ENCODE data around the gene CRELD2.

CRELD2 gene

DNA sequence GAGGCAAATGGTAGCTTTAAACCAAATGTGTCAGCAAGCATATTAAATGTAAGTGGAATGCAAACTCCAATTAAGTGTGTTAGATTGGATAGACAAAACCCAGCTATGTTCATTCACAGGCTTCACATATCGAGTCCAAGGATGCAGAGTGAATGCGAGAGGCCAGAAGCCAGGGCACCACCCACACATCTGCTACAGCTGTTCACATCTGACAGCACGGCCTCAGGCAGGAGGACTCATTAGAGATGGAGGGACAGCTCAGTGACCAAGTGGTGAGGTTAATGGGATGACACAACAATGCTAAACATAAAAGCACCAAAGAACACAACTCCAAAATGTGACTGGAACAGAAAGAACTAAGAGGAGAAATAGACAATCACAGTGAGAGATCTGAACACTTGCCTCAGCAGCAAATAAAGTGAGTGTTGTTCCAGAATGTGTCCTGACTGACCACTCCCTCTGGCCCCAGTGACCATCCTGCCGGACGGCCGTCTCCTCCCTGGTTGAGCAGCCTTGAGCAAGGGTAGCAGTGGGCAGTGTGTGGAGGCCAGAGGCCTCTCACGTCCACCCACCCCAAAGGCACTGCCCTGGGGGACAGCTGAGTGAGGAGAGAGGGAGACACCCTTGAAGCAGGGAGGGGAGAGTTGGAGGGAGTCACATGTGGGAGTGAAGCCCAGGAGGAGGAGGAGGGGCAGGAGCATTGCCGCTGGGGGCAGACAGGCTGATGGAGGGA is 23.9 kb upstream of the CRELD2 start:
- Histone ChIP-seq H3K36me3 (peaks cover 34% of the 10 kb centered on the region), H3K4me1 (no peaks in the 10 kb centered on the region), H3K9me3 (no peaks in the 10 kb centered on the region), H3K4me3 (ENCODE audit: low read depth, low read length) (no peak overlapping the region), H3K27me3 (no peaks in the 10 kb centered on the region)
- DNase-seq: no peak
- TF ChIP-seq, protein P1, sequence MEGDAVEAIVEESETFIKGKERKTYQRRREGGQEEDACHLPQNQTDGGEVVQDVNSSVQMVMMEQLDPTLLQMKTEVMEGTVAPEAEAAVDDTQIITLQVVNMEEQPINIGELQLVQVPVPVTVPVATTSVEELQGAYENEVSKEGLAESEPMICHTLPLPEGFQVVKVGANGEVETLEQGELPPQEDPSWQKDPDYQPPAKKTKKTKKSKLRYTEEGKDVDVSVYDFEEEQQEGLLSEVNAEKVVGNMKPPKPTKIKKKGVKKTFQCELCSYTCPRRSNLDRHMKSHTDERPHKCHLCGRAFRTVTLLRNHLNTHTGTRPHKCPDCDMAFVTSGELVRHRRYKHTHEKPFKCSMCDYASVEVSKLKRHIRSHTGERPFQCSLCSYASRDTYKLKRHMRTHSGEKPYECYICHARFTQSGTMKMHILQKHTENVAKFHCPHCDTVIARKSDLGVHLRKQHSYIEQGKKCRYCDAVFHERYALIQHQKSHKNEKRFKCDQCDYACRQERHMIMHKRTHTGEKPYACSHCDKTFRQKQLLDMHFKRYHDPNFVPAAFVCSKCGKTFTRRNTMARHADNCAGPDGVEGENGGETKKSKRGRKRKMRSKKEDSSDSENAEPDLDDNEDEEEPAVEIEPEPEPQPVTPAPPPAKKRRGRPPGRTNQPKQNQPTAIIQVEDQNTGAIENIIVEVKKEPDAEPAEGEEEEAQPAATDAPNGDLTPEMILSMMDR (IDR thresholded peaks at IDR 0.05; ENCODE audit: low read depth, low read length): no peak

DNA sequence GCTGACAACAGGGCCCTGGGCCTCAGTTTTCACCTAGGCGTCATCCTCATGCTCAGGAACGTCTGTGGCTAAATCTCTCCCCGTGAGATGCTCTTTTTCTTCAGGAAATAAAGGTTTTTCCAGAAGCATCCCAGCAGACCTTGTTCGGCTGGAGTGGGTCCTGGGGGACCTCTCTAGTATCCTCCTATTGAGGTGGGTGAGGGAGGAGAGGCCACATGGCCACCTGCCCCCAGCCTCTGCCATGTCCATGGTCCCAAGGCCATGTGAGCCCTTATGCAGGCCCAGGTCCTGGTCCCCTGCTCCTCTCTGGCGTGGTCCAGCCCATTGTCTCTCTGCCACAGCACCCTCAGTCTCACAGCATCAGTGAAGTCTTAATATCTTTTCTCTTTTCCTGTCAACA is 22.2 kb upstream of the CRELD2 start:
- Histone ChIP-seq H3K4me3 (ENCODE audit: low read depth, low read length) (no peak overlapping the region), H3K36me3 (peaks cover 23% of the 10 kb centered on the region), H3K9me3 (no peaks in the 10 kb centered on the region), H3K27me3 (no peaks in the 10 kb centered on the region), H3K4me1 (no peaks in the 10 kb centered on the region)
- TF ChIP-seq, protein P1 (IDR thresholded peaks at IDR 0.05; ENCODE audit: low read depth, low read length): no peak
- no peak for DNase-seq

DNA sequence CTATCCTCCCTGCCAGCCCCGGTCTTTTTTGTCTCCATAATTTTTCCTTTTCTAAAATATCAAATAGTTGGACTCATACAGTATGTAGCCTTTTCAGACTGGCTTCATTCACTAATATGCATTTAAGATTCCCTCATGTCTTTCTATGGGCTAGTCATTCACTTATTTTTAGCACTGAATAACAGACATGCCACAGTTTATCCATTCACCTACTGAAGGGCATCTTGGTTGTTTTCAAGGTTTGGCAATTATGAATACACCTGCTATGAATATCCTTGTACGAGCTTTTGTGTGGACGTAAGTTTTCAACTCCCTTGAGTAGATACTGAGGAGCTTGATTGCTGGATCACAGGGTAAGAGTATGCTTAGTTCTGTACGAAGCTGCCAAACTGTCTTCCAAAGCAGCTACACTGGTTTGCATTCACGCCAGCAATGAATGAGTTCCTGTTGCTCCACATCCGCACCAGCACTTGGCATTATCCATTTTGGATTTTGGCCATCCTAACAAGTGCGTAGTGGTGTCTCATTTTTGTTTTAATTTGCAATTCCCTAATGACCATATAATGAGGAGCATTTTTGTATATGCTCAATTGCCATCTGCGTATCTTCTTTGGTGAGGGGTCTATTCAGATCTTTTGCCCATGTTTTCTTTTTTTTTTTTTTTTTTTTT is 21.3 kb upstream of the CRELD2 start:
- Histone ChIP-seq H3K9me3 (no peaks in the 10 kb centered on the region), H3K36me3 (peaks cover 22% of the 10 kb centered on the region), H3K27me3 (no peaks in the 10 kb centered on the region), H3K4me1 (no peaks in the 10 kb centered on the region), H3K4me3 (ENCODE audit: low read depth, low read length) (no peak overlapping the region)
- no peak for DNase-seq
- TF ChIP-seq, protein P1 (IDR thresholded peaks at IDR 0.05; ENCODE audit: low read depth, low read length): no peak

DNA sequence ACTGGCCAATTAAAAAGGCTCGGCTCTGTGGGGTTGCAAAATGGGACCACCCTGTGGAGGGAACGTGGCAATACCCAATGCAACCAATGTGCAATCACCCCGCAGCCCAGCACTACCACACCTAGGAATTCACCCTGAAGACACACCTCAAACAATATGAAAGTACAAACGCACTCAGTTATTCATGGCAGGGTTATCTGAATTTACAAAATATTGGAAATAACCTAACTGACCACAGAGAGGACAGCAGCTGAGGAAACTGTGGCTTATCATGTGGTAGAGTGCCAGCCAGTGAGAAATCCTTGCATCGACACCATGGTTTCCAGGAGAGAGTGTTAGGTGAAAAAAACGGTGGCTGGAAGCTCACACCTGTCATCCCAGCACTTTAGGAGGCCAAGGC is 18.9 kb upstream of the CRELD2 start:
- H3K36me3 ChIP-seq: peaks cover 24% of the 10 kb centered on the region
- DNase-seq: no peak
- peaks cover 5% of the 10 kb centered on the region; the same call in 1 of the 2 replicates for H3K4me1 ChIP-seq
- no peak overlapping the region for H3K4me3 ChIP-seq (ENCODE audit: low read depth, low read length)
- TF ChIP-seq, protein P1 (IDR thresholded peaks at IDR 0.05; ENCODE audit: low read depth, low read length): no peak
- no peaks in the 10 kb centered on the region for H3K27me3 ChIP-seq
- H3K9me3 ChIP-seq: no peaks in the 10 kb centered on the region

DNA sequence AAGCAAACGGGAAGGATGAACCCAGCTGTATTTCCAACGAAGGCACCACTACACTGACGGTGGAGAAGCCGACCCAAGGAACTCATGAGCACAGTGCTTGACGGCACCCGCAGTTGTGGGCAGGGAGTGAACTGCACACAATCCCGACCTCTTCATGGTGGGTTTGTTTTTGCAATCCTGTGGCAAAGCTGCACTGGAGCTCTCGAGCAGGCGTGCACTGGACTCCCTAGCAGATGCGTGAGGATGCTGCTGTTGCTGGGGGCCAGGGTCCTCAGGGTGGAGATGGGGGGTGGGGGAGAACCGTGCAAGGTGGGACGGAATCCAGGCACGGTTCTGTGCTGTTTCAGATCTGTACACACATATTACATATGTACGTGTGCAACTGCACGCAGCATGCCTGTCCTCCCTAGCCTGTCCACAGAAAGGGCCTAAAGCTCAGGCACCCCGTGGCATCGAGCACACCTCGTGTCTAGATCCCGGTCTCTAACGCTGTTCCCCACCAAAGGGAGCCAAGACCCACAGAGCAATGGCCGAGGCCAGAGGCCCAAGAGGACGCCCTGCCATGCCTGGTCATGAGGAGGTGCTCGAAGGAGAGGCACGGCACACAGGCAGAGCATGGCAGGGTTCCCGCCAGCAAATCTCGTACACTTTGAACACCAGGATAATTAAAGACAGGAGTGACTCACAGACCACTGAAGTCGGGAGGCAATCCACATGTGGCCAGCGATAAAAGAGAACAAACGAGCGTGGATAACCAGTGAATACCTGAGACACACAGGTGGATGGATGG is 17.8 kb upstream of the CRELD2 start:
- H3K36me3 ChIP-seq: peaks cover 17% of the 10 kb centered on the region
- DNase-seq: no peak
- no peak overlapping the region for H3K4me3 ChIP-seq (ENCODE audit: low read depth, low read length)
- H3K27me3 ChIP-seq: no peaks in the 10 kb centered on the region
- H3K4me1 ChIP-seq: peaks cover 5% of the 10 kb centered on the region; the same call in 1 of the 2 replicates
- TF ChIP-seq, protein P1 (IDR thresholded peaks at IDR 0.05; ENCODE audit: low read depth, low read length): no peak
- H3K9me3 ChIP-seq: no peaks in the 10 kb centered on the region
